LNCAP (cell line): ENCODE data around the gene THBS2.
A peak's percentile ranks its signal among the peaks of the same experiment; 100 is the strongest.

Experiments used
- CTCF ChIP-seq: fragments of 450-650 bp; IDR thresholded peaks from 2 replicates; pipeline ENCODE4 v1.5.1; 2017; ENCODE audit warnings: mild to moderate bottlenecking

Gene THBS2

DNA sequence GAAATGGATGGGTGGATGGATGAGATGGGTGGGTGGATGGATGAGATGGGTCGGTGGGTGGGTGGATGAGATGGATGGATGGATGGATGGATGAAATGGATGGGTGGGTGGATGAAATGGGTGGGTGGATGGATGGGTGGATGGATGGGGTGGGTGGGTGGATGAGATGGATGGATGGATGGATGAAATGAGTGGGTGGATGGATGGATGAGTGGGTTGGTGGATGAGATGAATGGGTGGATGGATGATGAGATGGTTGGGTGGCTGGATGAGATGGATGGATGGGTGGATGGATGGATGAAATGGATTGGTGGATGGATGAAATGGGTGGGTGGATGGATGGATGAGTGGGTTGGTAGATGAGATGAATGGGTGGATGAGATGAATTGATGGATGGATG lies 35.7 kb downstream of the THBS2 start:
- no peak for TF ChIP-seq CTCF

DNA sequence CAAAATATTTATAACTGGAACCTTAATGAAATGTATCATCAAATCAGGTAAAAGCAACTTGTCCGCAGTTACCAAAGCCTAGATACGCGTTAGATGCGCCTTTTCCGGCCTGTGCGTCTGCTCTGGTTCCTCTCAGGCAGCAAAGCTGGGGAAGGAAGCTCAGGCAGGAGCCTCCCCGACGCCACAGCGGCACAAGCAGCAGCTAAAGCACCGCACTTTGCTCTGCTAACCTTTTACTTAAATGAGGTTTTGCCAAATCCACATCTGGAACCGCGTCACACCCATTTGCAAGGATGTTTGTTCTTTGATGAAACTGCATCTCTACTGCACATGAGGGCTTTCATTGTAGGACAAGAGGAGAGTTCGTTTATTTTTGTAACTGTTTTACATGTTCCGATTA lies 36.8 kb downstream of the THBS2 start:
- no peak for TF ChIP-seq CTCF

DNA sequence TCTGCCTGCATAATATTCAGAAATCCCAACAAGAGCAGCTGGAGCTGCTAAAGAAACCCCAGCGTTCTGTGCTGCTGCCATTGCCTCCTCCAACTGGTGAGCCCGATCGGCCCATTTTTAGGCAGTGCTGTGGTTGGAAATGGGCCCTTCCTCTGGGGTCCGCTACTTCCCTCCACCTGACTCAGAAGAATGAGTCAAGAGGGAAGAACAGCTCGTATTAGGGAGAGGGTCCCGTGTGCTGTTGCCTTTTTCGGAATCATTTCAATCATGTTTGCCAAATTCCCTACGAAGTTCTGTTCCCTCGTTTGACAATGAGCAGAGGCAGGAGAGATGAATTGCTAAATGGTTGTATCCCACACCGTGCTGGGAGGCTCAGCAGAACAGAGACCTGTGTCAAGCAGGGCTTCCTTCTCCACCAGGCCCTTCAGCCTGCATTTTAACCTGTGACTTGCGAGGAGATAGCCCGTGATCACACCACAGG lies 38.4 kb downstream of the THBS2 start:
- TF ChIP-seq CTCF, result no peak

DNA sequence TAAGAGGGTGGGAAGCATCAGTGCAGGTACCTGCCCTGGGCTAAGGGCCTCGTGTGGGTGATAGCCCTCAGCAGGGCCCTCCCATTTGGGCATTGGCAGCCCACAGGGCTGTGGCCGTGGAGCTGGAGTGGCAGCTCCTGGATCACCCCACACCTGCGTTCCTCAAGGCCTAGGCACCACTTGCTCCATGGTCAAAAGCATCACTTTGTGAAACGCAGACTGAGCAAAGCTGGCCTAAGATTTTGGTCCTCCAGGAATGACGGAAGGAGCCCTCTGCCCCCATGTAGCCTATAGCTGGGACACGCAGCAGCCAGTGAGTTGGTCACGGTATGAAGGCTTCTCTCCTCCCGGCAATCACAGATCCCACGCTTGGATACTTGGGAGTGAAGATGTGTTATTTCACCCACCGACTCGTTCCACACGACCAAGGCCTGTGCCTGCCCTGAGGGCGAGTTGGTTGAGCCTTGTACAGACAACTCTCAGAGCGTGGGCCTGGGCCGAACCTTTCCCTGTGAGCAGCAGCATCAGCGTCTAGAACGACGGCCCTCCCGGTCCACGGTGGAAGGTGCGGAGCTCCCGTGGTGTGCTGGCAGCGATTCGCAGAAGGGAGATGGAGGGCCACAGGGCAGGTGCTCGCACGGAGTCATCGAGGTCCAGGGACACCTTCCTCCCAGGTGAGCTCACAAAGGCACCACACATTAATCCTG lies 39.7 kb downstream of the THBS2 start:
- no peak for TF ChIP-seq CTCF

DNA sequence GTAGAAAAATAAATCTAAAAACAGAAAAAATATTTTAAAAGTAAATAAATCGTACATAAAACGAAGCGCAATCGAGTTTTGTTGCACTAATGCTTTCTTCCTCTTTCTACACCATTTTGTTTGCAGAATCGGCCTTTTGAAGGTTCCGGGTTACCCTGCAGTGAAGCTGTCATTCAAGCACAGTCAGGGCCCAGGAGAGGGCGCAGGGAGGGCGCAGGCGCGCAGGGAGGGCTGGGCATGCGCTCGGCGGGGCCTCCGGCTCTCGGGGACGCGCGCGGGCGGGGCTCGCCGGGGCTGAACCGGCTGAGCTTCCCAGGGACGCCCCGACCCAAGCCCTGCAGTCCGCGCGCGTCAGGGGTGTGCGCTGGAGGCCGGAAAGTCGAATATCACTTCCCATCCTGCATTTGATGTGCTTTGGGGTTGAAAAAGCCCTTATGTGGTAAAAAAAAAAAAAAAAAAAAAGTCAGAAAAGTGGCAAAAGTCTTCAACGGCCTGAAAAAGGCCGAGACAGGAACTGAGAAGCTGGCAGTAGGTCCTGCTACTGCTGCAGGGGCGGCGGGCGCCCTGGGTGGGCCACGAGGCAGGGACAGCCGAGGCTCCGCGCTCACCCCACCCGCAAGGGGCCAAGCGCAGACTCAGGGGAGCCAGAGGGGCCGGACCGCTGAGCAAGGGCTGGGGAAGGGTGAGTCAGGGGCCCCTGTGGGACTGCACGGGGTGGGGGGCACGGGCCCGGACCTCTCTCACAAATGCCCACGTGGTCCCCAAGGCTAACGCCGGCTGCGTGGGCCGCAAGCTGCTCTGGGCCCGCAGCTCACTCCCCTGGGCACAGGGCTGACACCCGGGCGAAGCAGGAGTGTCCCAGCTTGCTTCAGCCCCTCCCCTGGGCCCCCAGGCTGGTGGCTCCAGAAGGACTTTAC lies 40.5 kb downstream of the THBS2 start:
- peak; percentile 25; the same call in 1 of the 2 replicates for TF ChIP-seq CTCF

- no peak for TF ChIP-seq CTCF
These were observed 41.2 kb downstream of the THBS2 start for GRCh38 chr6:169212436-169212835.

DNA sequence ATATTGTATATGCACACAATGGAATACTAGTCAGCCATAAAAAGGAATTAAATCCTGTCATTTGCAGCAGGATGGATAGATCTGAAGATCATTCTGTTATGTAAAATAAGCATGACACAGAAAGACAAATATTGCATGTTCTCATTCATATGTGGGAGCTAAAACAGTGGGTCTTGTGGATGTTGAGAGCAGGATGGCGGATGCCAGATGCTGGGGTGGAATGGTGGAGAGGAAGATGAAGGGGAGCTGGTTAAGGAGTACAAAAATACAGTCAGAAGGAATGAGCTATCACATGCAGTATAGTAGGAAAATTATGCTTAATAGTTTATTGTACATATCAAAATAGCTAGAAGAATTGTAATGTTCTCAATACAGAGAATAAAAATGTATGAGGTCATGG lies 41.8 kb downstream of the THBS2 start:
- no peak for TF ChIP-seq CTCF
